Measurements from ENCODE around the gene HBP1. TPM values are rescaled to one million over a fixed set of nuclear protein-coding genes. Genes with fewer than 3 reads are reported as not detected.

Gene HBP1
- total and polyA plus RNA-seq, 11 donors = 21.4 to 98.4 (median 58.1) TPM

DNA sequence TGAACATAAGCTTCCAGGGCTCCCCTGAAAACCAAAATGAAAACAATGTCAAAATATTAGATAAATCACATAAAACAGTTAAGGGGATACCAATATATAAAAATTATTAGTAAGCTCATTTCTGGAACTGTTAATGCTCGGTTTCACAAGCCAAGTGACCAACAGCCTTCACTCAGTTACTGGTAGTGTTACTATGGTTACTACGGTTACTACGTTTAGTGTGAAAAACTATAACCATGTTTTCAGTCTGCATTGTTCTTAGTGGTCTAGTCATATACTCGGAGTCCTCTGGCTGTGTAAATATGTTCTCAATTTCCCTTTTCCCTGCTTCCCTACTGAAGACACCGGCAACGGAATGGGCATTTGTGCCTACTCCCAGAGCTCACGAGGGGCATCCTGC lies 34.8 kb downstream of the HBP1 start:
- H3K36me3 ChIP-seq = peaks cover 0 to 91% (median 80%) of the 10 kb centered on the region in 9 donors
- 92 to 95% (median 94%) methylated on average over 7 of the region's 7 CpGs for WGBS, 4 donors
- no peaks in the 10 kb centered on the region for H3K9me3 ChIP-seq
- peaks cover 0 to 29% (median 17%) of the 10 kb centered on the region in 12 donors for H3K4me1 ChIP-seq
- peak overlapping the region in 2 of 12 donors; percentile 9 to 27 for H3K27ac ChIP-seq
- ATAC-seq (no peak), DNase-seq (no peak)
- H3K27me3 ChIP-seq = no peaks in the 10 kb centered on the region
- TF ChIP-seq POLR2A (IDR thresholded peaks at IDR 0.05) = no peak
- TF ChIP-seq, protein P1, sequence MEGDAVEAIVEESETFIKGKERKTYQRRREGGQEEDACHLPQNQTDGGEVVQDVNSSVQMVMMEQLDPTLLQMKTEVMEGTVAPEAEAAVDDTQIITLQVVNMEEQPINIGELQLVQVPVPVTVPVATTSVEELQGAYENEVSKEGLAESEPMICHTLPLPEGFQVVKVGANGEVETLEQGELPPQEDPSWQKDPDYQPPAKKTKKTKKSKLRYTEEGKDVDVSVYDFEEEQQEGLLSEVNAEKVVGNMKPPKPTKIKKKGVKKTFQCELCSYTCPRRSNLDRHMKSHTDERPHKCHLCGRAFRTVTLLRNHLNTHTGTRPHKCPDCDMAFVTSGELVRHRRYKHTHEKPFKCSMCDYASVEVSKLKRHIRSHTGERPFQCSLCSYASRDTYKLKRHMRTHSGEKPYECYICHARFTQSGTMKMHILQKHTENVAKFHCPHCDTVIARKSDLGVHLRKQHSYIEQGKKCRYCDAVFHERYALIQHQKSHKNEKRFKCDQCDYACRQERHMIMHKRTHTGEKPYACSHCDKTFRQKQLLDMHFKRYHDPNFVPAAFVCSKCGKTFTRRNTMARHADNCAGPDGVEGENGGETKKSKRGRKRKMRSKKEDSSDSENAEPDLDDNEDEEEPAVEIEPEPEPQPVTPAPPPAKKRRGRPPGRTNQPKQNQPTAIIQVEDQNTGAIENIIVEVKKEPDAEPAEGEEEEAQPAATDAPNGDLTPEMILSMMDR (IDR thresholded peaks at IDR 0.05) = no peak
- intact Hi-C loops (cut with DNase I) = loop anchor here in 8 of 10 donors (2.0 to 10.0 kb wide), 11 partner anchors 191 to 671 kb away; partner anchors contain the start of genes BCAP29 (in 1 of the 8), COG5 (in 1 of the 8), DUS4L (in 1 of the 8) and GPR22 (in 1 of the 8)
- no peak overlapping the region for H3K4me3 ChIP-seq

DNA sequence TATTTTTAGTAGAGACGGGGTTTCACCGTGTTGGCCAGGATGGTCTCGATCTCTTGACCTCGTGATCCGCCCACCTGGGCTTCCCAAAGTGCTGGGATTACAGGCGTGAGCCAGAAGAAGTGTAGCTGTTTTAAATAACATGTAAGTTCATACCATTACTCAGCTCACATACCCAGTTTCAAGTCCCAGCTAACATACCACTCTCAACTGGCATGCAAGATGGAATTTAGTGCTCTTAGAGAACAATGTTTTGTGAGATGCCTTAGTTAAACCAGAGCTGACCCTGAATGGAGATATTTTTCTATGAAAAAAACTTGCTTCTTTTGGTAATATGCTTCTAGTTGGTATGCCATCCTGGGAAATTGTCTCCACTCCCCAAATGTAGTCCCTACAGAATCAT lies 37.3 kb downstream of the HBP1 start:
- intact Hi-C loops (cut with DNase I) = loop anchor here in 7 of 10 donors (5.0 to 10.0 kb wide), 8 partner anchors 189 to 669 kb away; partner anchors contain the start of genes BCAP29 (in 1 of the 7), COG5 (in 1 of the 7) and DUS4L (in 1 of the 7)
- no peak for TF ChIP-seq POLR2A (IDR thresholded peaks at IDR 0.05)
- TF ChIP-seq, protein P1 (IDR thresholded peaks at IDR 0.05) = no peak
- no peaks in the 10 kb centered on the region for H3K27me3 ChIP-seq
- ATAC-seq (no peak), DNase-seq (no peak)
- peak overlapping the region in 5 of 12 donors; percentile 4 to 31 (median 15) for H3K27ac ChIP-seq
- no peak overlapping the region for H3K4me3 ChIP-seq
- H3K4me1 ChIP-seq = peaks cover 0 to 37% (median 22%) of the 10 kb centered on the region in 12 donors
- H3K36me3 ChIP-seq = peaks cover 0 to 86% (median 61%) of the 10 kb centered on the region in 9 donors
- no peaks in the 10 kb centered on the region for H3K9me3 ChIP-seq
- WGBS, 4 donors = 93 to 97% (median 95%) methylated on average over 6 of the region's 6 CpGs

DNA sequence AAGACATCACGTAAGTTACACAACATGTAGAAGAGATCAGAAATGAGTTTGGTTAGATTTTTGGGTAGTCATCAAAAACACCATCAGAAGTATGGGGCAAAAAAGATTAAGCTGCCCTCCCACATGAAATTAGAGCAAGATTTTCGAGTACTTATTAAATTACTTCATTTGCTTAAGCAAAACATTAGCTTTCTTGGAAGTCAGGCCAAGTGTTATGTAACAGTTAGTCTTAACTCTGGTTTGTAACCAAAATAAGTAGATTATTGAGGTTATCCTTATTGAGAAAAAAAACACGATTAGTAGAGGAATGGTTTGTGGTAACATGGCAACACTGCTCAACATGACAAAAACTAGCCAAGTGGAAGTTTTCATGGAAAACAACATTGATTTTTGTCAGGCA lies 37.9 kb downstream of the HBP1 start:
- H3K27ac ChIP-seq = peak overlapping the region in 7 of 12 donors; percentile 7 to 80 (median 75)
- peaks cover 0 to 34% (median 22%) of the 10 kb centered on the region in 12 donors for H3K4me1 ChIP-seq
- H3K9me3 ChIP-seq = no peaks in the 10 kb centered on the region
- peaks cover 0 to 80% (median 56%) of the 10 kb centered on the region in 9 donors for H3K36me3 ChIP-seq
- WGBS, 4 donors = 81 to 85% (median 83%) methylated on average over 3 of the region's 3 CpGs
- intact Hi-C loops (cut with DNase I) = loop anchor here in 7 of 10 donors (5.0 to 10.0 kb wide), 8 partner anchors 188 to 668 kb away; partner anchors contain the start of genes BCAP29 (in 1 of the 7), COG5 (in 1 of the 7) and DUS4L (in 1 of the 7)
- TF ChIP-seq, protein P1 (IDR thresholded peaks at IDR 0.05) = no peak
- no peaks in the 10 kb centered on the region for H3K27me3 ChIP-seq
- no peak for DNase-seq
- ATAC-seq = no peak
- H3K4me3 ChIP-seq = no peak overlapping the region

DNA sequence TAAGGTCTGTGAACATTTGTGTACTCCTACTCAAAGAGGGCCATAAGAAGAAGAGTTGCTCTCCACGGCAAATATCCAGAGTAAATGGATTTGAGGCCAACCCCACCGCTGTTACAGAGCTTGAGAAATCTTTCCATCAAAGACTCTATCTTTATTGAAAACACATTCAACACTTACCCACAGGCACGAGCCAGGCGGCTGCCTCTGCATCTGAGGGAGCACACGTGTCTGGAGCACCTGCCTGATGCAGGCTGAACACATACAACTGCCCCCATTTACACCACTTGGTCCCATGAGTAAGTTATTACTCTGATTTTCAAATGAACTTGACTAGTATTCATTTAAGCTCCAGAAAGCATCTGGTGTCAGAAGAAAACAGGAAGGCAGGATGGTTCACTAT lies 38.7 kb downstream of the HBP1 start:
- no peak overlapping the region for H3K4me3 ChIP-seq
- peaks cover 0 to 73% (median 48%) of the 10 kb centered on the region in 9 donors for H3K36me3 ChIP-seq
- 89 to 94% (median 92%) methylated on average over 5 of the region's 5 CpGs for WGBS, 4 donors
- H3K9me3 ChIP-seq = no peaks in the 10 kb centered on the region
- peaks cover 0 to 34% (median 22%) of the 10 kb centered on the region in 12 donors for H3K4me1 ChIP-seq
- H3K27me3 ChIP-seq = no peaks in the 10 kb centered on the region
- H3K27ac ChIP-seq = peak overlapping the region in 11 of 12 donors; percentile 59 to 83 (median 75)
- no peak for ATAC-seq
- TF ChIP-seq POLR2A (IDR thresholded peaks at IDR 0.05) = no peak
- TF ChIP-seq, protein P1 (IDR thresholded peaks at IDR 0.05) = no peak
- intact Hi-C loops (cut with DNase I) = loop anchor here in 7 of 10 donors (5.0 to 10.0 kb wide), 8 partner anchors 187 to 667 kb away; partner anchors contain the start of genes BCAP29 (in 1 of the 7), COG5 (in 1 of the 7) and DUS4L (in 1 of the 7)
- no peak for DNase-seq

Data from heart left ventricle (tissue), 16 donors.